RWPE1 (cell line): Measurements from ENCODE around the gene TENT5C.

ENCODE experiments used
- CTCF ChIA-PET: fragments of 350-600 bp; sonication (Branson Sonifier 250); formaldehyde crosslinking; extraction: SDS; loops from one replicate; lab custom pipeline; 2021; lab: Yijun Ruan, JAX
- POLR2A ChIA-PET: fragments of 400-600 bp; formaldehyde crosslinking; extraction: SDS; loops from one replicate; lab custom pipeline; 2020; ENCODE audit warnings: antibody characterized with exemption; ENCODE audit not compliant: low non-redundant PET; lab: Yijun Ruan, JAX
- DNase-seq: peaks from one replicate; pipeline ENCODE4 v3.0.0; 2012; ENCODE audit warnings: low spot score
- H3K27ac ChIP-seq: fragments of 450-650 bp; 2 replicates; pipeline ENCODE4 v1.5.1; 2017
- CTCF ChIP-seq: fragments of 450-650 bp; conservative IDR thresholded peaks from 2 replicates; pipeline ENCODE4 v1.5.1; 2017; ENCODE audit warnings: low read depth, mild to moderate bottlenecking

Gene TENT5C

GRCh38 chr1:117561551-117561950 is 44.3 kb upstream of the TENT5C start:
- POLR2A ChIA-PET = no interaction called here
- TF ChIP-seq CTCF = no peak
- no peak overlapping the region for H3K27ac ChIP-seq
- CTCF ChIA-PET = interaction anchor here (0.6 kb wide), 1 partner anchor 486 kb away, joined by 3 read pairs; no protein-coding TSS in a partner anchor
- DNase-seq = no peak

- no peak for DNase-seq
- TF ChIP-seq CTCF = no peak
- ChIA-PET CTCF (interaction anchor here (1.0 kb wide), 1 partner anchor 19 kb away, joined by 3 read pairs; no protein-coding TSS in a partner anchor), POLR2A (no interaction called here)
- no peak overlapping the region for H3K27ac ChIP-seq
Observed at GRCh38 chr1:117562581-117563491, 43.0 kb upstream of the TENT5C start.

GRCh38 chr1:117563492-117563875 is 42.4 kb upstream of the TENT5C start:
- DNase-seq = no peak
- CTCF ChIA-PET = no interaction called here
- POLR2A ChIA-PET = no interaction called here
- TF ChIP-seq CTCF = no peak
- H3K27ac ChIP-seq = no peak overlapping the region

GRCh38 chr1:117564227-117565075 is 41.4 kb upstream of the TENT5C start:
- H3K27ac ChIP-seq = no peak overlapping the region
- CTCF ChIA-PET = no interaction called here
- no peak for DNase-seq
- POLR2A ChIA-PET = no interaction called here
- TF ChIP-seq CTCF = no peak

GRCh38 chr1:117565076-117565556 is 40.7 kb upstream of the TENT5C start:
- no peak for DNase-seq
- TF ChIP-seq CTCF = no peak
- POLR2A ChIA-PET = no interaction called here
- H3K27ac ChIP-seq = no peak overlapping the region
- CTCF ChIA-PET = interaction anchor here (0.6 kb wide), 1 partner anchor 189 kb away, joined by 3 read pairs; no protein-coding TSS in a partner anchor
